Thyroid gland (tissue), 4 donors: Measurements from ENCODE around the gene PTPRH. TPM values are rescaled to one million over a fixed set of nuclear protein-coding genes. Genes with fewer than 3 reads are reported as not detected.

Experiments used
- DNase-seq, 2 donors: peaks; one replicate each; pipeline ENCODE4 v3.0.0-alpha.2; 2019
- H3K27ac ChIP-seq, 3 donors: fragments of 200-600 bp; sonication (generic); 1 replicate in 2 of 3; 2 replicates in 1 of 3; pipeline ENCODE4 v1.5.1; 2016 to 2019; ENCODE audit warnings: mild to moderate bottlenecking in 1 of 3, moderate library complexity in 1 of 3
- H3K27me3 ChIP-seq: fragments of 200-600 bp; sonication (generic); one replicate; pipeline ENCODE4 v1.5.1; 2019
- H3K36me3 ChIP-seq, 2 donors: fragments of 200-600 bp; sonication (generic); one replicate each; pipeline ENCODE4 v1.5.1; 2016 to 2019
- H3K4me1 ChIP-seq, 2 donors: fragments of 200-600 bp; sonication (generic); one replicate each; pipeline ENCODE4 v1.5.1; 2017 to 2019
- H3K4me3 ChIP-seq, 3 donors: fragments of 200-600 bp; sonication (generic); replicated peaks in 1 of 3; 1 replicate in 2 of 3; 2 replicates in 1 of 3; pipeline ENCODE4 v1.5.1; 2016; ENCODE audit warnings: mild to moderate bottlenecking in 1 of 3
- H3K9me3 ChIP-seq: fragments of 200-600 bp; sonication (generic); one replicate; pipeline ENCODE4 v1.5.1; 2017
- CTCF ChIP-seq, 6 experiments: fragments of 200-600 bp in 3 of 6; fragments of 450-650 bp in 3 of 6; sonication (generic) in 3 of 6; IDR thresholded peaks; one replicate each; pipeline ENCODE4 v1.5.1; 2016 to 2019; ENCODE audit warnings: antibody characterized with exemption in 6 of 6, mild to moderate bottlenecking in 2 of 6, inconsistent platforms in 1 of 6, moderate library complexity in 1 of 6
- POLR2A ChIP-seq, 2 donors: fragments of 450-650 bp; IDR thresholded peaks; one replicate each; pipeline ENCODE4 v1.6.1; 2017; ENCODE audit warnings: antibody characterized with exemption in 2 of 2, mild to moderate bottlenecking in 2 of 2, moderate library complexity in 1 of 2
- WGBS, 2 donors: methylation state at CpG; one replicate each; pipeline ENCODE4 v1.1.5; 2017; 5-methylcytosine and 5-hydroxymethylcytosine counted together
- intact Hi-C: fragments of 100-400 bp; cut with DNase I; formaldehyde crosslinking; loops from one replicate; pipeline ENCODE4 v1.15.1; 2023
- total RNA-seq, 4 donors: library from RNA; depleted of rRNA; stranded (reverse); fragments of >200 nt; gene quantifications; one replicate each; pipeline ENCODE4 v1.2.3, GENCODE V29; 2016

The PTPRH gene
- total RNA-seq, 4 donors from 2014 or later = 0.11 to 2.6 (median 0.54) TPM; not detected in 1

GRCh38 chr19:55223291-55224037, 14.2 kb upstream of the PTPRH start:
- Histone ChIP-seq H3K27me3 (no peaks in the 10 kb centered on the region), H3K4me1 (peaks cover 3 to 15% of the 10 kb centered on the region in 2 donors), H3K27ac (no peak overlapping the region), H3K9me3 (no peaks in the 10 kb centered on the region), H3K36me3 (peaks cover 0 to 9% of the 10 kb centered on the region in 2 donors), H3K4me3 (no peak overlapping the region)
- DNase-seq = no peak
- WGBS, 2 donors = 84 to 88% methylated on average over 11 to 14 of the region's 17 CpGs
- intact Hi-C loops = no loop called here
- no peak for TF ChIP-seq POLR2A (IDR thresholded peaks at IDR 0.05)
- no peak for TF ChIP-seq CTCF (IDR thresholded peaks at IDR 0.05)

DNA sequence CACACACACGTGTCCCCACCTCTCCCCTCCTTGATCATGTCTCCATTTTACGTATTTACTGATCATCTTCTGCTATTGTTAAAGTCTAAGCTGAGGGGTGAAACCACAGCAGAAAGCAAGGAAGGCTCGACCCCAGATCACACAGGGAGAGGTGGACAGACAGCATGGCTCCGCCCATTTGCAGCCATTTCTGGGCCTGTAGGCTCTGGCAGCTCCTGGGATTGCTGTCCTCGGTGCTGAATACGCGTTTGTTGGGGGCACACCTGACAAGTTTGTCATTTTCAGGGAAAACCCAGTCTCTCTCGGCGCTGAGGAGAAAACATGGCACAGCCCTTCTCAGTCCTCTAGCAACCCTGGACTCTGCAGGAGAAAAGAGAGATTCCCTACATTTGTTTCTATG, 11.2 kb upstream of the PTPRH start:
- DNase-seq = no peak
- WGBS, 2 donors = 77 to 79% methylated on average over 8 to 9 of the region's 9 CpGs
- intact Hi-C loops = no loop called here
- Histone ChIP-seq H3K36me3 (no peaks in the 10 kb centered on the region), H3K4me3 (no peak overlapping the region), H3K27me3 (no peaks in the 10 kb centered on the region), H3K27ac (no peak overlapping the region), H3K9me3 (no peaks in the 10 kb centered on the region), H3K4me1 (peaks cover 4 to 13% of the 10 kb centered on the region in 2 donors)
- TF ChIP-seq CTCF (IDR thresholded peaks at IDR 0.05) = no peak
- TF ChIP-seq POLR2A (IDR thresholded peaks at IDR 0.05) = no peak

- WGBS, 2 donors = 5 to 7% methylated on average over 24 to 29 of the region's 36 CpGs
- H3K9me3 ChIP-seq = no peaks in the 10 kb centered on the region
- H3K36me3 ChIP-seq = no peaks in the 10 kb centered on the region
- intact Hi-C loops = no loop called here
- no peak for TF ChIP-seq CTCF (IDR thresholded peaks at IDR 0.05)
- TF ChIP-seq POLR2A (IDR thresholded peaks at IDR 0.05) = no peak
- peak; percentile 79 to 80 for DNase-seq
- H3K27ac ChIP-seq = peak overlapping the region in 1 of 3 donors; percentile 42
- H3K4me3 ChIP-seq = peak overlapping the region in 2 of 3 donors; percentile 6 to 22
- H3K4me1 ChIP-seq = peaks cover 4 to 13% of the 10 kb centered on the region in 2 donors
- no peaks in the 10 kb centered on the region for H3K27me3 ChIP-seq
Observed at GRCh38 chr19:55216461-55217198, 7.3 kb upstream of the PTPRH start.

- no peak for TF ChIP-seq POLR2A (IDR thresholded peaks at IDR 0.05)
- no peak for TF ChIP-seq CTCF (IDR thresholded peaks at IDR 0.05)
- Histone ChIP-seq H3K36me3 (no peaks in the 10 kb centered on the region), H3K4me3 (no peak overlapping the region), H3K27me3 (no peaks in the 10 kb centered on the region), H3K27ac (no peak overlapping the region), H3K9me3 (no peaks in the 10 kb centered on the region), H3K4me1 (peaks cover 4 to 13% of the 10 kb centered on the region in 2 donors)
- intact Hi-C loops = no loop called here
- WGBS, 2 donors = 74 to 81% methylated on average over 7 of the region's 7 CpGs
- no peak for DNase-seq
Observed at GRCh38 chr19:55213547-55213946, 4.2 kb upstream of the PTPRH start.

DNA sequence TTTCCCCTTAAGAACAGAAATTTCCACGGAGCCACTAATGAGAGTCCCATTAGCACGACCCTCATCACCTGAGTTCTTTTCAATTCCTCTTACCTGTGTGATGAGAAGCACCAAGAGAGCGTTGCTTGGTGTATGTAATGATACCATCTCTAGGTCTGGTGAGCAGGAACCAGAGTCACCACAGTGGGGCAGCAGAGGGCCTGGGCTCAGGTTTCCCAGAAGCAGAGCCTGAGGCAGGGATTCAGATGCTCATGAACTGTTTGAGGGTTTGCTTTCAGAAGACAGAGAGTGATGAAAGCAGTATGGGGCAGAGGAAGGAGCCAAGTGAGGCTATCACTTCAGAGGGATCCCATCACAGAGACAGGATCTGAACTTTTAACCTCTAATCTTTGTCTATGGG, 3.1 kb upstream of the PTPRH start:
- TF ChIP-seq CTCF (IDR thresholded peaks at IDR 0.05) = no peak
- no peak for TF ChIP-seq POLR2A (IDR thresholded peaks at IDR 0.05)
- H3K9me3 ChIP-seq = no peaks in the 10 kb centered on the region
- 68 to 70% methylated on average over 3 of the region's 3 CpGs for WGBS, 2 donors
- no peaks in the 10 kb centered on the region for H3K36me3 ChIP-seq
- DNase-seq = no peak
- no peaks in the 10 kb centered on the region for H3K27me3 ChIP-seq
- peaks cover 4 to 13% of the 10 kb centered on the region in 2 donors for H3K4me1 ChIP-seq
- H3K4me3 ChIP-seq = no peak overlapping the region
- intact Hi-C loops = no loop called here
- no peak overlapping the region for H3K27ac ChIP-seq
